Adrenal gland (tissue), 5 donors: ENCODE results near the gene DCHS1.

Experiments
- POLR2A ChIP-seq, 2 donors: fragments of 450-650 bp; IDR thresholded peaks; one replicate each; pipeline ENCODE4 v1.6.1; 2017; ENCODE audit warnings: antibody characterized with exemption in 2 of 2, mild to moderate bottlenecking in 2 of 2, moderate library complexity in 1 of 2
- TF ChIP-seq, protein P1 (sequence below), 6 experiments: fragments of 450-650 bp in 4 of 6; fragments of 200-600 bp in 2 of 6; sonication (generic) in 1 of 6; IDR thresholded peaks; 1 replicate in 5 of 6; 2 replicates in 1 of 6; pipeline versions ENCODE4 v1.5.1 to v1.8.0; 2016 to 2021; ENCODE audit warnings: antibody characterized with exemption in 6 of 6, mild to moderate bottlenecking in 2 of 6, moderate library complexity in 1 of 6
- donor health status: DM: no; HTN: no; CAD: no.

DNA sequence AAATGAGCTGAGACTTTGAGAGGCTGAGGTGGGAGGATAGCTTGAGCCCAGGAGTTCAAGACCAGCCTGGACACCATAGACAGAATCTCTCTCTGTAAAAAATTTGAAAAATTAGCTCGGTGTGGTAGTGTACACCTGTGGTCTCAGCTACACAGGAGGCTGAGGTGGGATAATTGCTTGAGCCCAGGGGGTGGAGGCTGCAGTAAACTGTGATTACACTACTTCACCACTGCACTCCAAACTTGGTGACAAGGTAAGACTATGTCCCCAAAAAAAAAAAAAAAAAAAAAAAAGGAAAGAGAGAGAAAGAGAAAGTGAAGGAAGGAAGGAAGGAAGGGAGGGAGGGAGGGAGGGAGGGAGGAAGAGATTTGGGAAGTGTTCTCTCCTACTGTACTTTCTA, 77.5 kb downstream of the DCHS1 start:
- no peak for TF ChIP-seq POLR2A (IDR thresholded peaks at IDR 0.05)
- TF ChIP-seq, protein P1, sequence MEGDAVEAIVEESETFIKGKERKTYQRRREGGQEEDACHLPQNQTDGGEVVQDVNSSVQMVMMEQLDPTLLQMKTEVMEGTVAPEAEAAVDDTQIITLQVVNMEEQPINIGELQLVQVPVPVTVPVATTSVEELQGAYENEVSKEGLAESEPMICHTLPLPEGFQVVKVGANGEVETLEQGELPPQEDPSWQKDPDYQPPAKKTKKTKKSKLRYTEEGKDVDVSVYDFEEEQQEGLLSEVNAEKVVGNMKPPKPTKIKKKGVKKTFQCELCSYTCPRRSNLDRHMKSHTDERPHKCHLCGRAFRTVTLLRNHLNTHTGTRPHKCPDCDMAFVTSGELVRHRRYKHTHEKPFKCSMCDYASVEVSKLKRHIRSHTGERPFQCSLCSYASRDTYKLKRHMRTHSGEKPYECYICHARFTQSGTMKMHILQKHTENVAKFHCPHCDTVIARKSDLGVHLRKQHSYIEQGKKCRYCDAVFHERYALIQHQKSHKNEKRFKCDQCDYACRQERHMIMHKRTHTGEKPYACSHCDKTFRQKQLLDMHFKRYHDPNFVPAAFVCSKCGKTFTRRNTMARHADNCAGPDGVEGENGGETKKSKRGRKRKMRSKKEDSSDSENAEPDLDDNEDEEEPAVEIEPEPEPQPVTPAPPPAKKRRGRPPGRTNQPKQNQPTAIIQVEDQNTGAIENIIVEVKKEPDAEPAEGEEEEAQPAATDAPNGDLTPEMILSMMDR (IDR thresholded peaks at IDR 0.05), result no peak
